H1 (cell line): ENCODE results near the gene DMXL1. TPM values are rescaled to one million over a fixed set of nuclear protein-coding genes. Genes with fewer than 3 reads are reported as not detected.

Experiments
- CTCF ChIA-PET: fragments of 300-600 bp; sonication (Branson Sonifier 250); formaldehyde crosslinking; loops from one replicate; lab custom pipeline; 2021; ENCODE audit not compliant: partially characterized antibody; lab: Charles Lee
- POLR2A ChIA-PET: fragments of 300-600 bp; sonication (Branson Sonifier 250); formaldehyde crosslinking; loops from one replicate; lab custom pipeline; 2021; ENCODE audit warnings: inconsistent platforms; ENCODE audit not compliant: partially characterized antibody; lab: Charles Lee
- DNase-seq, 2 experiments: peaks; one replicate each; pipeline versions ENCODE4 v3.0.0 to v3.0.0-alpha.2; 2010 to 2022; ENCODE audit warnings: low spot score in 2 of 2, low read depth in 1 of 2, mixed read lengths in 1 of 2
- FAIRE-seq: peaks from 2 replicates; lab custom pipeline; 2011; peaks lifted over from hg19 to GRCh38; lab: Jason Lieb, UNC
- H2AFZ ChIP-seq: 2 replicates; pipeline ENCODE4 v1.8.1; 2012; ENCODE audit warnings: low read length, inconsistent platforms
- H2AK5ac ChIP-seq: 2 replicates; pipeline ENCODE4 v1.6.1; 2013; ENCODE audit warnings: low read depth, low read length
- H2BK120ac ChIP-seq: replicated peaks from 2 replicates; pipeline ENCODE3; 2013; ENCODE audit warnings: low read depth, low read length, inconsistent platforms
- H2BK12ac ChIP-seq: 2 replicates; pipeline ENCODE4 v1.6.1; 2013; ENCODE audit warnings: low read depth, low read length
- H2BK15ac ChIP-seq: 2 replicates; pipeline ENCODE4 v1.6.1; 2013; ENCODE audit warnings: low read length
- H2BK20ac ChIP-seq: 2 replicates; pipeline ENCODE4 v1.6.1; 2013; ENCODE audit warnings: low read length
- H2BK5ac ChIP-seq: 2 replicates; pipeline ENCODE4 v1.6.1; 2013; ENCODE audit warnings: low read depth, low read length
- H3K14ac ChIP-seq: 2 replicates; pipeline ENCODE4 v1.6.1; 2013; ENCODE audit warnings: inconsistent platforms; ENCODE audit not compliant: insufficient read length
- H3K18ac ChIP-seq: 2 replicates; pipeline ENCODE4 v1.6.1; 2013; ENCODE audit warnings: low read length; ENCODE audit errors: extremely low read depth
- H3K23ac ChIP-seq: 2 replicates; pipeline ENCODE4 v1.6.1; 2013; ENCODE audit warnings: inconsistent platforms; ENCODE audit not compliant: insufficient read length
- H3K23me2 ChIP-seq: 2 replicates; pipeline ENCODE4 v1.6.1; 2013; ENCODE audit warnings: low read depth, low read length
- H3K27ac ChIP-seq: 2 replicates; pipeline ENCODE4 v1.6.1; 2011; ENCODE audit warnings: low read depth, low read length, inconsistent platforms
- H3K27me3 ChIP-seq, 4 experiments: replicated peaks in 1 of 4; 1 replicate in 1 of 4; 2 replicates in 3 of 4; pipeline versions ENCODE4 v1.6.1 to v1.8.1; 2011 to 2013; ENCODE audit warnings: low read length in 3 of 4, mild to moderate bottlenecking in 3 of 4, inconsistent platforms in 2 of 4, mixed read lengths in 2 of 4, moderate library complexity in 1 of 4; ENCODE audit not compliant: control insufficient read depth in 3 of 4, insufficient read depth in 3 of 4; ENCODE audit errors: extremely low read depth in 1 of 4
- H3K36me3 ChIP-seq, 4 experiments: 2 replicates each; pipeline versions ENCODE4 v1.6.1 to v1.8.1; 2011 to 2013; ENCODE audit warnings: mild to moderate bottlenecking in 4 of 4, low read length in 3 of 4, moderate library complexity in 2 of 4, control low read depth in 1 of 4, inconsistent platforms in 1 of 4; ENCODE audit not compliant: insufficient read depth in 4 of 4, control insufficient read depth in 2 of 4
- H3K4ac ChIP-seq: replicated peaks from 2 replicates; pipeline ENCODE3; 2013; ENCODE audit warnings: low read length, low read depth, mixed read lengths, inconsistent platforms; ENCODE audit not compliant: insufficient read length
- H3K4me1 ChIP-seq, 4 experiments: replicated peaks in 1 of 4; 1 replicate in 1 of 4; 2 replicates in 3 of 4; pipeline versions ENCODE4 v1.6.1 to v1.8.1; 2011 to 2013; ENCODE audit warnings: low read length in 3 of 4, inconsistent platforms in 2 of 4, mixed read lengths in 1 of 4; ENCODE audit not compliant: insufficient read depth in 4 of 4, control insufficient read depth in 3 of 4
- H3K4me2 ChIP-seq, 2 experiments: 2 replicates each; pipeline versions ENCODE4 v1.6.1 to v1.8.1; 2011 to 2013; ENCODE audit warnings: low read depth in 2 of 2, low read length in 2 of 2, control low read depth in 1 of 2, inconsistent platforms in 1 of 2, mild to moderate bottlenecking in 1 of 2; ENCODE audit not compliant: insufficient read depth in 1 of 2
- H3K4me3 ChIP-seq, 4 experiments: fragments of 200-600, 300-600 bp in 1 of 4; sonication (generic), shearing (Covaris generic), sonication (Bioruptor Twin) in 1 of 4; 2 replicates each; pipeline versions ENCODE4 v1.5.1 to v1.8.1; 2011 to 2016; ENCODE audit warnings: low read length in 4 of 4, low read depth in 3 of 4, control low read depth in 2 of 4, inconsistent platforms in 2 of 4, mild to moderate bottlenecking in 2 of 4, mixed read lengths in 1 of 4, moderate library complexity in 1 of 4; ENCODE audit not compliant: insufficient read depth in 2 of 4; ENCODE audit errors: extremely low read depth in 1 of 4
- H3K56ac ChIP-seq: replicated peaks from 2 replicates; pipeline ENCODE3; 2013; ENCODE audit warnings: low read depth, mild to moderate bottlenecking, mixed read lengths, low read length, inconsistent platforms; ENCODE audit not compliant: insufficient read length
- H3K79me1 ChIP-seq: 2 replicates; pipeline ENCODE4 v1.6.1; 2013; ENCODE audit warnings: low read depth, low read length, control low read depth
- H3K79me2 ChIP-seq, 2 experiments: 2 replicates each; pipeline versions ENCODE4 v1.6.1 to v1.8.1; 2012 to 2013; ENCODE audit warnings: low read length in 2 of 2, mild to moderate bottlenecking in 2 of 2, inconsistent platforms in 1 of 2; ENCODE audit not compliant: insufficient read depth in 2 of 2, control insufficient read depth in 1 of 2
- H3K9ac ChIP-seq, 4 experiments: replicated peaks in 1 of 4; 1 replicate in 1 of 4; 2 replicates in 3 of 4; pipeline versions ENCODE4 v1.6.1 to v1.8.1; 2011 to 2013; ENCODE audit warnings: low read depth in 3 of 4, low read length in 3 of 4, control low read depth in 2 of 4, mild to moderate bottlenecking in 2 of 4, moderate library complexity in 2 of 4, inconsistent platforms in 1 of 4; ENCODE audit errors: extremely low read depth in 1 of 4
- H3K9me3 ChIP-seq, 2 experiments: 2 replicates each; pipeline versions ENCODE4 v1.6.1 to v1.8.1; 2012 to 2013; ENCODE audit warnings: mild to moderate bottlenecking in 2 of 2, moderate library complexity in 2 of 2, control low read depth in 1 of 2, inconsistent platforms in 1 of 2, low read depth in 1 of 2, low read length in 1 of 2, mixed read lengths in 1 of 2; ENCODE audit not compliant: insufficient read depth in 2 of 2
- H4K20me1 ChIP-seq, 2 experiments: replicated peaks in 1 of 2; 2 replicates each; pipeline versions ENCODE3 to v1.8.1; 2011 to 2013; ENCODE audit warnings: inconsistent platforms in 2 of 2, low read length in 2 of 2, mild to moderate bottlenecking in 1 of 2; ENCODE audit not compliant: insufficient read depth in 2 of 2, control insufficient read depth in 1 of 2
- H4K5ac ChIP-seq: 2 replicates; pipeline ENCODE4 v1.6.1; 2013; ENCODE audit warnings: low read length, low read depth, mixed read lengths, inconsistent platforms; ENCODE audit not compliant: insufficient read length
- H4K8ac ChIP-seq: 2 replicates; pipeline ENCODE4 v1.8.0; 2013; ENCODE audit warnings: mild to moderate bottlenecking, moderate library complexity, low read length, inconsistent platforms; ENCODE audit not compliant: insufficient read depth; ENCODE audit errors: extremely low read depth
- H4K91ac ChIP-seq: replicated peaks from 2 replicates; pipeline ENCODE3; 2013; ENCODE audit warnings: low read length, mixed read lengths, inconsistent platforms; ENCODE audit not compliant: insufficient read length
- CBX8 ChIP-seq: fragments of 300-800, 300-1000 bp; sonication (generic); IDR thresholded peaks from 2 replicates; pipeline ENCODE4 v1.7.1; 2016; ENCODE audit warnings: low read depth, low read length, borderline replicate concordance
- CHD1 ChIP-seq: IDR thresholded peaks from 2 replicates; pipeline ENCODE4 v1.6.1; 2012; ENCODE audit warnings: low read depth, low read length, improper control_type of control experiment
- JUN ChIP-seq: IDR thresholded peaks from 2 replicates; pipeline ENCODE4 v1.6.1; 2011; ENCODE audit warnings: low read depth, mild to moderate bottlenecking, improper control_type of control experiment, low read length
- SP2 ChIP-seq: IDR thresholded peaks from 2 replicates; pipeline ENCODE4 v1.6.1; 2012; ENCODE audit warnings: mild to moderate bottlenecking, low read length, inconsistent platforms
- TAF7 ChIP-seq: optimal IDR thresholded peaks from 2 replicates; pipeline ENCODE3; 2011; ENCODE audit warnings: low read depth, mild to moderate bottlenecking, inconsistent platforms, low read length, moderate library complexity, borderline replicate concordance
- TEAD4 ChIP-seq: IDR thresholded peaks from 2 replicates; pipeline ENCODE4 v1.6.1; 2012; ENCODE audit warnings: low read depth, low read length, inconsistent platforms, mixed read lengths
- WGBS, 2 experiments: shearing (Covaris generic) in 1 of 2; methylation state at CpG; one replicate each; pipeline versions ENCODE4 v1.1.6 to v1.1.7; 2013 to 2015; ENCODE audit warnings: low lambda C conversion rate in 2 of 2, mixed read lengths in 2 of 2, inconsistent platforms in 1 of 2, low coverage in 1 of 2, missing lambda C conversion rate in 1 of 2; ENCODE audit not compliant: insufficient replicate concordance in 2 of 2, insufficient coverage in 1 of 2, insufficient read length in 1 of 2; ENCODE audit errors: extremely low coverage in 1 of 2, missing lambda C conversion rate in 1 of 2; 5-methylcytosine and 5-hydroxymethylcytosine counted together
- polyA plus RNA-seq, 7 experiments: library from polyadenylated mRNA; depleted of rRNA in 3 of 7; stranded (reverse) in 5 of 7; unstranded in 2 of 7; fragments of >200 nt in 5 of 7; fragments of 200-250 nt in 2 of 7; gene quantifications; 1 replicate in 5 of 7; 2 replicates in 1 of 7; 4 replicates in 1 of 7; pipeline versions ENCODE4 v1.2.1 to v1.2.3, GENCODE V29; 2011 to 2013; ENCODE audit warnings: missing spikeins in 2 of 7, mixed read lengths in 2 of 7
- total RNA-seq: library from RNA; stranded (reverse); fragmentation: NEBNext Ultra II Directional; extraction: Animal tissue kit (Norgen Biotek cat#: 25700); gene quantifications from 2 replicates; pipeline ENCODE4 v1.2.1, GENCODE V29; 2021

The DMXL1 gene
- total and polyA plus RNA-seq, 2 of the 8 experiments (the other 6 are each of a cell fraction or from before 2014, with no cell fraction given) = 10.1 to 43.9 TPM

GRCh38 chr5:119274030-119274766, 203.3 kb downstream of the DMXL1 start:
- H3K36me3 ChIP-seq = no peaks in the 10 kb centered on the region
- no peak overlapping the region for H3K4me2 ChIP-seq
- no peak overlapping the region for H2AK5ac ChIP-seq
- POLR2A ChIA-PET = interaction anchor here (1.2 kb wide), 1 partner anchor 10 kb away, joined by 4 read pairs; no protein-coding TSS in a partner anchor
- no peak overlapping the region for H3K56ac ChIP-seq
- H3K9me3 ChIP-seq = no peaks in the 10 kb centered on the region
- CTCF ChIA-PET = interaction anchor here (1.2 to 3.1 kb wide), 3 partner anchors 18 to 286 kb away, joined by 4 to 13 read pairs (median 8); no protein-coding TSS in a partner anchor
- H2AFZ ChIP-seq = no peak overlapping the region
- TF ChIP-seq TEAD4 = no peak
- TF ChIP-seq TAF7 = no peak
- TF ChIP-seq SP2 = no peak
- no peak for TF ChIP-seq CHD1
- TF ChIP-seq JUN = no peak
- TF ChIP-seq CBX8 = no peak
- H3K79me2 ChIP-seq = peaks cover 0 to 11% of the 10 kb centered on the region in 2 experiments; a peak in 1 of 4 replicates
- no peak for FAIRE-seq
- no peak overlapping the region for H2BK5ac ChIP-seq
- H3K18ac ChIP-seq = no peak overlapping the region
- H3K4me3 ChIP-seq = no peak overlapping the region
- H3K27me3 ChIP-seq = no peaks in the 10 kb centered on the region
- no peak for DNase-seq
- H3K23me2 ChIP-seq = peaks cover 2% of the 10 kb centered on the region
- no peak overlapping the region for H4K5ac ChIP-seq
- no peak overlapping the region for H2BK15ac ChIP-seq
- H3K79me1 ChIP-seq = peaks cover 9% of the 10 kb centered on the region; the same call in 1 of the 2 replicates
- H3K27ac ChIP-seq = no peak overlapping the region
- H3K4me1 ChIP-seq = peaks cover 0 to 2% (median under 1%) of the 10 kb centered on the region in 4 experiments; a peak in 2 of 7 replicates
- no peak overlapping the region for H3K4ac ChIP-seq
- H2BK12ac ChIP-seq = no peak overlapping the region
- no peak overlapping the region; a peak in 1 of 7 replicates for H3K9ac ChIP-seq
- peaks cover 0 to 5% of the 10 kb centered on the region in 2 experiments for H4K20me1 ChIP-seq
- WGBS, 2 experiments = 86% methylated on average over 5 of the region's 5 CpGs; no CpG with 5 or more reads in 1 of the 2 experiments
- no peak overlapping the region for H3K23ac ChIP-seq
- H4K91ac ChIP-seq = no peak overlapping the region
- H4K8ac ChIP-seq = no peak overlapping the region
- H2BK20ac ChIP-seq = no peak overlapping the region
- H3K14ac ChIP-seq = no peak overlapping the region
- no peak overlapping the region for H2BK120ac ChIP-seq
